Activated CD4-positive, alpha-beta T cell treated with anti-CD3 and anti-CD28 coated beads, Interleukin-2, Interleukin-6, amounts not matched to agents 100 ng/mL and 50 ng/mL, durations not matched to agents 16 hours and 8 hours (primary cell): ENCODE data around the gene ASTN2.

Source experiments
- DNase-seq: peaks from one replicate; pipeline ENCODE4 v3.0.0-alpha.2; 2020

The ASTN2 gene

GRCh38 chr9:117296453-117296852 lies 118.4 kb downstream of the ASTN2 start:
- DNase-seq = no peak

- DNase-seq = no peak
Observed at GRCh38 chr9:117293206-117294114, 121.4 kb downstream of the ASTN2 start.

GRCh38 chr9:117290856-117291622 lies 123.8 kb downstream of the ASTN2 start:
- no peak for DNase-seq

GRCh38 chr9:117290306-117290840 lies 124.5 kb downstream of the ASTN2 start:
- DNase-seq = no peak

GRCh38 chr9:117286245-117286644 lies 128.6 kb downstream of the ASTN2 start:
- DNase-seq = no peak

GRCh38 chr9:117284414-117284813 lies 130.4 kb downstream of the ASTN2 start:
- DNase-seq = no peak

- no peak for DNase-seq
Observed at GRCh38 chr9:117282541-117282940, 132.3 kb downstream of the ASTN2 start.

GRCh38 chr9:117278471-117279035 lies 136.3 kb downstream of the ASTN2 start:
- no peak for DNase-seq

- no peak for DNase-seq
Observed at GRCh38 chr9:117278020-117278419, 136.8 kb downstream of the ASTN2 start.

- no peak for DNase-seq
Observed at GRCh38 chr9:117276444-117276843, 138.4 kb downstream of the ASTN2 start.

GRCh38 chr9:117273612-117274011 lies 141.2 kb downstream of the ASTN2 start:
- no peak for DNase-seq

- no peak for DNase-seq
Observed at GRCh38 chr9:117268847-117269446, 145.9 kb downstream of the ASTN2 start.

GRCh38 chr9:117266855-117267497 lies 147.9 kb downstream of the ASTN2 start:
- no peak for DNase-seq

- DNase-seq = no peak
Observed at GRCh38 chr9:117265253-117265652, 149.6 kb downstream of the ASTN2 start.

GRCh38 chr9:117258184-117258866 lies 156.5 kb downstream of the ASTN2 start:
- no peak for DNase-seq

GRCh38 chr9:117253261-117253660 lies 161.6 kb downstream of the ASTN2 start:
- DNase-seq = no peak

GRCh38 chr9:117250610-117251215 lies 164.1 kb downstream of the ASTN2 start:
- no peak for DNase-seq

- DNase-seq = no peak
Observed at GRCh38 chr9:117249799-117250198, 165.1 kb downstream of the ASTN2 start.

- no peak for DNase-seq
Observed at GRCh38 chr9:117247266-117247665, 167.6 kb downstream of the ASTN2 start.

- DNase-seq = no peak
Observed at GRCh38 chr9:117245175-117245829, 169.6 kb downstream of the ASTN2 start.

- DNase-seq = no peak
Observed at GRCh38 chr9:117242082-117242481, 172.8 kb downstream of the ASTN2 start.
